Posterior cingulate gyrus (tissue), 11 donors: Measurements from ENCODE around the gene CTTNBP2.

Experiments
- DNase-seq, 10 donors: peaks; one replicate each; pipeline versions ENCODE4 v3.0.0 to v3.0.0-alpha.2; 2020 to 2021; ENCODE audit warnings: mixed read lengths in 3 of 10
- intact Hi-C: fragments of 100-400 bp; cut with DNase I; formaldehyde crosslinking; loops from one replicate; pipeline ENCODE4 v1.15.1; 2023

CTTNBP2 gene

DNA sequence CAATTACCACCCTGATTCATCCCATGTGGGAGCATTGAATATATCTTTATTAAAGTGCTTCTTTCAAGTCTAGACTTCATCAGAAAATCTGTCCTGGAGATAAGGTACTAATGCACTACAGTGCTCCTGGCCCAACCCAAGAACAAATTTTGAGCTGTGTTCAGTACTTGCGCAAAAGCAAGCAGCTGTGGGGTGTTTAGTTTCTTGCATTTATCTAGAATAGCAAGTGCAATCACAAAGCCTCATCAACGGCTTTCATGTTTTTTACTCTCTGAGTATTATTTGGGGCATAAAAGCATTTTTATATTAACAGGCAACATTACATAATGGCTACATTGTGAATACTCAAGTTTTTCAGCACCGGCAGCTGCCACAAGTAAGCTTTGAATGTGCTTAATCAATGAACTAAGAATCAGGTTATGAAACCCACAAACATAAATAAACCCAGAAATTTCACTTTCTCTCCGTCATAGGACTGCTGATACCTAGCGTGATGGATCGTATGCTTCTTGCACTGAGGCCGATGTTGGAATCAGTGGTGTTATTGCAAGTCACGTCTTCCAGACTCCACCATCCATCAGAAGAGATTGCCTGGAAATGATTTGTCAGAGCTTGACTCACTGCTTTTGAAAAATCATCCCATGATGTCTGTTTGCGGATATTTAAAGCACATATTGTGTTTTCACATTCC is 113.1 kb downstream of the CTTNBP2 start:
- intact Hi-C loops, result loop anchor here (10.0 kb wide), 1 partner anchor 425 kb away; the partner anchor contains the start of gene LSM8

DNA sequence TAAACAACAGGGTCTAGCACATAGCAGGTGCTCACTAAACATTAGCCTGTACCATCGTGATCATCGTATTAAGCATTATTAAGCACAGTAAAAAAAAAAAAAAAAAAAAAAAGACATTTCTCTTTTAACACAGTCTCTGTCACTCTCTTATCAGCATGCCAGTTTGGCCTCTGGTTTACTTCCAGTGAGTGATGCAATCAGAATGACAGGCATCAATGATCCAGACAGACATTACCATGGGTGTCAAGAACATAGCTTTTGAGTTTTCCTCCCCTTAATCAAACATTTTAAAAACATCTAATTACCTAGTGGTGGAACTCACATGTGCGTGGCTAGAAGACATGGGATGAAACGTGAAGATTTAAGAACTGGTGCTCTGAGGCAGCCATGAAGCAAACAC is 115.8 kb downstream of the CTTNBP2 start:
- no peak for DNase-seq
- intact Hi-C loops, result loop anchor here (10.0 kb wide), 1 partner anchor 427 kb away; the partner anchor contains the start of gene LSM8

More for the DNA sequence above, 113.1 kb downstream of the CTTNBP2 start:
- no peak for DNase-seq

DNA sequence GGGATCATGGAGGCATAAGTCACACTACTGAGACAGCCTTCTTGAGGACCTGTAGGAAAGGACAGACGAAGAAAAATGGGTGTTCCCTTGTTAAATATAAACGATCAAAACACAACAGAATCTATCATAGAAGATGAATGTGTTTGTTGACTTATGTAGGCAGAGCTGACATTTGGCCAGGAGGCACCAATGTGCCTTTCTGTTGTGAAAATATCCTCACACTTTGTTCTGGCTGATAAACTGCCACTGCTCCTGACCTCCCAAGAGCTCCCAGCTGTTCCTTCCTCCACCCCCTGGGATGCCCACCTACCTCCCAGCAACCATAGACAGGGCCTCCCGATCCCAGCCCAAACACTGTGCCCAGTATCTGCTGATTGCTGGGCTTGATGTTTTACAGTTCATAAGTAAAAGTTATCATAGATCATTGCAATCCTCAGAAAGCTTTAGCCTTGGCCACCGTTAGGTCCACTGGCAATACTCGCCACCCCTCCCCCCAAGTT is 116.6 kb downstream of the CTTNBP2 start:
- intact Hi-C loops, result loop anchor here (10.0 kb wide), 1 partner anchor 428 kb away; the partner anchor contains the start of gene LSM8

DNA sequence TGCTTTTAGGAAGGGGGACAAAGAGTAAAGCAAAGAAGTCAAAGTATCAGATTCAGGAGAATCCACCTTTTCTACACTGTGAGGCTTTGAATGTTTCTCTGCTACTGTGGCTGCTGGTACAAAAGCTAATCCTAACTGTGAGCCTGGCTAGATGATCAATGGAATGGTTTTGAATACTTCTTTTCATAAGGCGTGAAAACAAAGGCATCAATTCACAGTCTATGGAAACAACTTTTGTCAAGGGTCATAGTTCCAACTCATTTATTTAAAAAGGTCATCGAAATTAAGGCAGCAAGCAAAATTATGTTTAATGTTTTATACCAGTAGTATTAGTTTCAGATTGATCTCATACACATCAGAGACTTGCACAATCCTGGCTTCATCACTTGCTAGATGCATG is 118.1 kb downstream of the CTTNBP2 start:
- intact Hi-C loops, result loop anchor here (10.0 kb wide), 1 partner anchor 430 kb away; the partner anchor contains the start of gene LSM8
- no peak for DNase-seq

More for the DNA sequence above, 116.6 kb downstream of the CTTNBP2 start:
- peak in 1 of 10 donors; percentile 37 for DNase-seq

DNA sequence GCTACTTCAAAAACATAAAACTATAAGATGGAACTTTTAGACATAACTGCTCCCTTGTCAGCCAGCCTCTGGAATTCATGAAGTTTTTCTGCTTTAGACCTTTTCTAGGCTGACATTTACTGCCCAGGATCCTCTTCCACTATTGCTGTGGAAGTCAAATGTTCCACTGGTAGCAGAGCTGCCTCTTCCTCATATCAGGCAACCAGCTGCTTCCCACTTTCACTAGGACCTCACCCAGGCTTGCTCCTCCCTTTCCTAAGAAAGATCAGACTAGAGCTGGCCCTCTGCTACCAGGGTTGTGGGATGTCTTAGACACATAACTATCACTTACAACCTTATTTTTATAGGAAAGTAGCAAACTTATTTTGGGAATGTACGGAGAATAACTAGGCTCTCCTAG is 121.5 kb downstream of the CTTNBP2 start:
- peak in 1 of 10 donors; percentile 42 for DNase-seq
- intact Hi-C loops, result loop anchor here (1.0 to 10.0 kb wide), 3 partner anchors 122 to 433 kb away; partner anchors contain the start of genes CTTNBP2 and LSM8

DNA sequence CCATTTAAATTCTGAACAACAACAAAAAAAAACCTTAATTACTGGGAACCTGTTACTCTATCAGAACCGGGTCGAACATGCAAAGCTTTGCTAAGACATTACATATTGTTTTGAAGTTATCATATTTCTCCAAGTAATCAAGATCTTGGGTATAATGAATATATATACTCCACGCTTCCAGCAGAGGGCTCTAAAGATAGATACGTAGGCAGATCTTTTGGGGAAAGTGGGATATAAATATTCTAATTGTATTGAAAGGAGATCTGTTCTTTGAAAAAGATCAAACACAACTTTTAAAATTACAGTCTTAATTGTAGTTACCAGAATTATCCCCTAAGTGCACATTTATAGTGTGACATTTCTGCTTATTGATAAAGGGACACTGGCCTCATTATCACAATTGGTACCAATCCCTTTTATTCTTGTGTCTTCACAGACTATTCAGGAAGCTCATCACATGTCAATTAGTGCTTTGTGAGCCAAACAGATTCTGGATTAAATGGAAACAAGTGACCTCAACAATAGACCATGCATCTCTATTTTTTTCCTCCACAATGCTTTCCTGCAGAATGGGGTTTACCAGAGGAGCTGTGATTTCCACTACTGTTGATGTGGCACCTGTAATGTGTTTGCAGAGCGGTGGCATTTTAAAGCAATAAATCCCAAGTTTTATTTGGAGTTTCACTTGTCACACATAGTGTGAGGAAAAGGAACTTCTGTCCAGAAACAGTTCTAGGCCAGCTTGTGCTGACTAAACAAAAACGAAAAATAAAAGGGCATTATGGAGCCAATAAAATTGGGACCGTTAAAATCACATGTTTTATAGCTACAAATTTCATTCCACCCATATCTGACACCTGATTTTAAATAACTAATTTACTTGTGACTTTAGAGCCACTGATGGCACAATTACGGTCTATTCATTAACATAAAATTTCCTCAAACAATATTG is 122.4 kb downstream of the CTTNBP2 start:
- no peak for DNase-seq
- intact Hi-C loops, result loop anchor here (1.0 to 10.0 kb wide), 3 partner anchors 122 to 434 kb away; partner anchors contain the start of genes CTTNBP2 and LSM8

DNA sequence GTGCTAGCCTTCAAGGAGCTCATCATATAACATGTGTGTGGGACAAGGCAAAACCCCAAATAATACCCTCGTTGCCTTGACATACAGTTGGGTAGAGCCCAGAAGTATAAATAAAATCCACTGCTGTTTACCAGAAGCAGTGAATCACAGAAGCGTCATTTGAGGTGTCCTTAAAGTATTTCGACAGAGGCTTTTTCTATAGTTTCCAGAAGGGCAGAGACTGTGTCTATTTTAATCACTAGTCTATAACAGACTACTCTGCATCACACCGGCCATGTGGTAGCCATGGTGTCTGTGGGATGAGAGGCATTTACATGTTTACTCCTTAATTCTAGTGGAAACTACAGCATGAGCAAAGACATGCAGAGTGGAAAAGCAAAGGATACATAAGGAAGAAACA is 131.3 kb downstream of the CTTNBP2 start:
- intact Hi-C loops, result no loop called here

DNA sequence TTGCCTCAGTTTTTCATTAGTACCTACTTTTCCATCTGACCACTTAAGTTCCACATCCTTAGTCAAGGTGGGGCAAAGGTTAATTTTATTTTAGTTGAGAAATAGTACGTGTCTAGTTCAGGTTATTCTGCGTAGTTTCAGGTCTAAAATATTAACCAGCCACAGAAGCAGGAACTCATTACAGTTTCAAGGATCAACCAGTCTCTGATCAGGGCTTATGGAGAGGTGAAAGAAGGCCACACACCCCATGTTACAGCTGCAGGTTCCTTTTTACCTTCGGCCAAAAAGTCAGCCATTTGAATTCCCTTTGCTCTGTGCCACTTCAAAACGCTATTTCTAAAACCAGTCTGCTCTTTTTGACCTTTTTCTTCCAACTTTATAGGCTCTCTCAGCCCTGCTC is 134.2 kb downstream of the CTTNBP2 start:
- DNase-seq, result no peak
- intact Hi-C loops, result no loop called here

More for the DNA sequence above, 131.3 kb downstream of the CTTNBP2 start:
- no peak for DNase-seq

DNA sequence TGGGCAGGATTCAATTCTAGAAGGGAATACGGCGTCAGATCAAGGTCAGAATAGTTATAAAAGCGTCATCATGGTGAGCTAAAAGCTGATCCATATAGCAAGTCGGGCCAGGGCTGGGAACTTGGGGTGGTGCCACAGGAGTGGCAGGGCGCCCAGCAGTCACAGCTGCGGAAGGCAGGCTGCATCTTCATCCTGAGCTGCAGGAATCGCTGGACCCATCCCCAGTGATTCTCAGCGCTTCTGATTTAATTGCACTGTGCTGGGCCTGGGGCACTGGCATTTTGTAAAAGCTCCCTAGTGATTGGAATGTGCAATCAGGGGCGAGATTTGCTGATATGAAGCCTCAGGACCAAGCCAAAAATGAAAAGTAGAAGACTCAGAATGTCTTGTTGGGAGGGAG is 135.3 kb downstream of the CTTNBP2 start:
- DNase-seq, result peak; percentile 53 to 95 (median 67)
- intact Hi-C loops, result no loop called here

DNA sequence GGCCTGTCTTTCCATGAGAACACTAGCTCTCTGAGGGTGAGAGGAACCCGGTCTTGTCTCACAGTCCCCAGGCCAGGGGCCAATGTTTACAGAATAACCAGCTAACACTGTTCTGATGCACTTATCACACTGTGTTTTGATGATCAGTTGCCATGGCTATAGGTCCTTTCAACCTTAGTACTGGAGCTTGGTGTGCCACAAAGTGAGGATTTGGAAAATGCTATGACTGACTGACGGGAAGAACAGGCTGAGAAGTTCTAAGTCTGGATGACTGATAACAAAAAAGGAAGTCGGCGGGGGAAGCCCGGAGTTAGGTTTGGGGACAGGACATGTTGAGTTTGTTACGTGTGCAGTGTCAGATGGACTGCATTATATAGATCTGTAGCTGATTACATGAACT is 141.8 kb downstream of the CTTNBP2 start:
- intact Hi-C loops, result no loop called here
- no peak for DNase-seq

DNA sequence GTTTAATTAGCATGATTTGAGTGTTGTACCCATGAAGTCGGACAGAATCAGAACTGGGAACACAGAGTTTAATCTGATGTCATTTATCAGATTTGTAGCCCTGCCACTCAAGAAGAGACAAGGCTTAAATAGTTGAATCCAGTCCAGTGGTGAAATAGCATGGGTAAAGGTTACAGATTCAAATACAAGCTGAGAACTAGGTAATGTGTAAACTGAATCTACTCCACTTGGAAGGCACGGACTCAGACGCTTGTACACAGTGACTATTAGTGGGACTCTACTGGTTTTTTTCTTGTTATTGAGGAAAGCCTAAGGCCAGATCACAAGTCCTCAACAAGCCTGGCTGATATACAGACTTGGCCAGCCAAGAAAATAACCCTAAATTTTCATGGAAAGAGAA is 142.9 kb downstream of the CTTNBP2 start:
- intact Hi-C loops, result no loop called here
- DNase-seq, result no peak

DNA sequence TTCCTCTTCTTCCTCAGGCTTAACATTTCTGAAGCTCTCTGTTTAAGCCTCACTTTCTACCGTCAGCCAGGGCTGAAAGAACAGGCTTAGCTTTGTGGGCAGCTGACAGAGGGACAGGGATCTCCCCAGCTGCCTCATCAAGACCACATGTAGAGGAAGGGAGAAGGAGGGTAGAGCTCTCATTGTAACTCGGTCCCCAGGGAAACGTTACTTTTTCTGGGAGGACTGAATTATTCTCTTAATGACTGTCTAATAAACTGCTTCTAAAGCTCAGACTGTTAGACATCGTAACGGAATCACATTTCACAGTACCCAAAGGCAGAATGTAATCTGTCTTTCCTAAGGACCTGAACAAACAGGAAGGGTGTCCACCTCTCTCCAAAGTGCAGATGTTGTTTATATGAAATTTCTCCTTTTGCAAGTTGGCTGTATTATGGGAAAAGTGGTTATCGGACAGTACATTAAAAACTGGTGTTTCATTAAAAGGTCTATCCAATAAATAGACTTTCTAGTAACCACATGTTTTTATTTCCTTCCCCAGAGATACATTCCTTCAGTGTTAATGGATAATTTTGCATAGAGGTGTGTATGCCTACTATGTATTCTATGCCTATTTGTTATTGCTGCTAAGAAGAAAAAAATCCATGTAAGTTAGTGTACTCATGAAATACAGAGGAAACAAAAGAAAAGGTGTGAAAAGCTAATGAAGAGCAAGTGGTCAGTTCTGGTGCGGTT is 144.2 kb downstream of the CTTNBP2 start:
- peak in 5 of 10 donors; percentile 26 to 92 (median 48) for DNase-seq
- intact Hi-C loops, result no loop called here

DNA sequence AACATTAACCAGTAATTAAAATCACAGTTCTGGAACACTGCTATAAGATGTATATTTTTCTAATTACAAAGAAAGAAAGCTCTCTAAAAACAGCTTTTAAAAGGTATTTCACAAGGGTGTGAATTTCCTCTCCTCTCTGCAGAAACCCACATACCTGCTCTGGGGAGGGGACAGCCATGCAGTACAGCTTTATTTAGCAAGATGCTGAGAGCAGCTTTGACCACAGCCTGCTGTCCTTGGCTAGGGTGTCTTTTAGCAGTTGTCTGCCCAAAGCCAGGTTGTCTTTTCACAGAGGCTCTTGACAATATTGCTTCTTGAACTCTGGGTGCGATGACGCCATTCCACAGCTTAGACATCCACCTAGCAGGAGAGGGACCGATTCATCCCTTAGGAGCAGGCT is 148.3 kb downstream of the CTTNBP2 start:
- intact Hi-C loops, result no loop called here
- DNase-seq, result no peak

DNA sequence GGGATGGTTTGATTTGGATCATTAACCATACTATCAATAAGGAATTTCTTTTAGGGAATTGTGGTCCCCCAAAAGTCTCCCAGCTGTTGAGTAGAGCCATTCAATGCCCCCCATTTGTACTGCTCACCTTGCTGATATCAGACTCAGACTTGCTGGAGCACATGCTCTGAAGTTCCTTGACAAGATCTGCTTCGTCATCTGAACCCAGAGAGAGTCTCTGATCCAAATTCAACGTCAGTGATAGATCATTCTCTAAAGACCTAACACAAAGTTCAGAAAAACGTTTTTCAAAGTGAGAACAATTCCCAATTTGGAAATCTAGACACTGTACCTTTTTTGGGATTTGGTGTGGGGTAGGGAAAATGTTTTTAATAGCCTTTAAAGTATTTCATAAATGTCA is 153.9 kb downstream of the CTTNBP2 start:
- no peak for DNase-seq
- intact Hi-C loops, result no loop called here

DNA sequence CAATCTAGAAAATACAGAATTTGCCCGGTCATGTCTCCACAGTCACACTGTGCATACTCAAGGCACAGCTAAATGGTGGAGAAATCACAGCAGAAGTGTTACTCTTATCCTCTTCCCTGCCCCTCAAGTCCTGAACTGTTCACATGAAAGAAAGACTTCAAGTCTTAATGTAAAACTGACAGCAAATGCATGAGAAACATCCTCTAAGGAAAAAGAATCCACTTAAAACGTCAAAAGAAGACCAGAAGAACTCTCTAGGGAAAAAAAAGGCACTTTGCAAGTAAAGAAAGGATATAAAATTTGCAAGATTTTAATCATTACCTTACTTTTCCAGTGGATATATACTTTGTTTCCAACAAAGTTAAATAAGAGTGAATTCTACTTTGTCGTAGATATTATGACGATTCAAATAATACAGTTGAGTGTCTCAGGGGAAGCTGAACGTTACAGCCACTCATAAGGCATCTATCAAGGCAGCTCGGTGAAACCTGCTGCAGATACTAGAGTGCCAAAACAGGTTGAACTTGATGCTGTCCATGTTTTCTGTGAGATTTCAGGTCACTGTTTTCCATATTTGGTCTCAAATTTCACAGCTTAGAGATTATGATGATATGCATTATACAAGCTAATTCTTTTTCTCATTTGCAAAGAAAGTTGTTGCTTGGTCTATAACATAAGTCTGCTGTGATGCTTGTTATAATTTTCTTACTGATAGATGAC is 155.0 kb downstream of the CTTNBP2 start:
- no peak for DNase-seq
- intact Hi-C loops, result no loop called here

DNA sequence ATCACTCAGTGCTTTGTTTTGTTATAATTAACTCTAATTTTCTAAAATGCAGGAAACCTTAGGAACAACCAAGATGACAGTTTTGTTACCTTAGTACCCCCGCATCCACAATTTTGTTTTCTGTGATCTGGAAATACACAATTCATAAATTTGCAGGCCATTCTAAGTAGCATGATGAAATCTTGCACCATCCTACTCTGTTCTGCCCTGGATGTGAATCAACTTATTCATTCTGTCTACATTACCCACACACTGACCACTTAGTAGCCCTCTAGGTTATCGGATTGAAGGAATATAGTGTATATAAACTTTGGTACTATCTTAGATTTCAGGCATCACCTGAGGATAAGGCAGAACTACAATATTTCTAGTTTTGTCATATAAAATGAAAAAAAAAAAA is 155.9 kb downstream of the CTTNBP2 start:
- intact Hi-C loops, result no loop called here

DNA sequence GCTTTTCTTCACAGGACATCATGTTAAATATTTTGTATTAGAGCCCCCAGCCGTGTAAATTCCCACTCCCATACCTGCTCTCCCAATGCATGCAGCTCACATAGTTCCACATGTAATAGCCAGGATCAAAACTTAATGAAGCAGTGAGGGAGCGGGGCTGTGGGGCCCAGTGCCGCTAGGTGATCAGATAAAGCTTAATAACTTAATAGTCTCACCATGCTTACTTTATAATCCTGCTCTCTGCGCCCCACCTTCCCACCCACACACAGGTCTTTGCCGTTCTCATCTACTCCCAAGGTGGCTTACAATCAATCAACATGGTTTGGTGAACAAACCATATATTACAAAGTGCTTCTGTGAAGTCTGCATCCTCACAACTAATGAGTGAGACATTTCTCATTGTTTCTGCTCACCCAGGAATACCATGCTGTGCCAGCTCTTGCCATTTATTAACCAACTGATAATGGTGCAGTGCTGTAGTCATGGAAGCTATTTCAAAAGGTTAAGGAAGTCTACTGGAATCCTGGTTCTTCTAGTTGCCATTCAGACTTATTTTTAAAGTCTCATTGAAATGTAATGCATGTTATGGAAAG is 156.4 kb downstream of the CTTNBP2 start:
- DNase-seq, result no peak

More for the DNA sequence above, 155.9 kb downstream of the CTTNBP2 start:
- DNase-seq, result no peak

DNA sequence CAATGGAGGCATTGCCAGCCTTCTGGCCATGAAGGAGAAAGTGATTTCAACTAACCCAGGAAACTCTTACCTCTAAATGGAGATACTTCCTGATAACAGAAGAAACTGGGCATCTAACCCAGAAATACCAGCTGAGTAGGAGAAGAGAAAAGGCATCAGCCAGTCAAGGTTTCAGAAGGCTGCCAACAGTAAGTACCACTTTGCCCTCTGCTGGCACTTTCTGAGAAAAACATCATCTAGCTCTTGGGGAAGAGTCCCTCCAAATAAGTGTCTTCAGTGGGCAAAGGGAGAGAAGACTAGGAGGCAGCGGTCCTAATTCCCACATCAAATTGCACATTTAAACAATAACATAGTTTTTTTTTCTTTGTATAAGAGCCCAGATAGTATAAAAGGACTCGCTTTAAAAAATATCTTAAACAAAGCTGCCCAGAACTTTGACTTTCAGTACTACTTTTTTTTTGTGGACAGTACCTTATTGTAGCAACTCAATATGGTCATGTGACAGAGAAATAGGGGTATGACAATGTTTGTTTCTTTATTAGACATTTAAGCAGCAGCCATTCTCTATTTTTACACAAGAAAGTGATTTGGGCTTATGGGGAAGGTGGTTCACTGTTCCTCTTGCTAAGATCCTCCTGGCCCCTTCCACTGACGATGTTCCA is 157.3 kb downstream of the CTTNBP2 start:
- DNase-seq, result peak in 3 of 10 donors; percentile 15 to 53 (median 28)

More for the DNA sequence above, 156.4 kb downstream of the CTTNBP2 start:
- intact Hi-C loops, result no loop called here

More for the DNA sequence above, 157.3 kb downstream of the CTTNBP2 start:
- intact Hi-C loops, result no loop called here
